NCI-H510A (cell line): ENCODE results near the gene HS3ST2.
A peak's percentile ranks its signal among the peaks of the same experiment; 100 is the strongest.
"Not testable (repeated sequence)": the region's sequence is repeated elsewhere in the genome, so short reads cannot be mapped to it uniquely, and the experiment has no call there.

Experiments used
- DNase-seq: peaks from one replicate; lab custom pipeline; 2025; lab: John Stamatoyannopoulos, UW

The HS3ST2 gene

DNA sequence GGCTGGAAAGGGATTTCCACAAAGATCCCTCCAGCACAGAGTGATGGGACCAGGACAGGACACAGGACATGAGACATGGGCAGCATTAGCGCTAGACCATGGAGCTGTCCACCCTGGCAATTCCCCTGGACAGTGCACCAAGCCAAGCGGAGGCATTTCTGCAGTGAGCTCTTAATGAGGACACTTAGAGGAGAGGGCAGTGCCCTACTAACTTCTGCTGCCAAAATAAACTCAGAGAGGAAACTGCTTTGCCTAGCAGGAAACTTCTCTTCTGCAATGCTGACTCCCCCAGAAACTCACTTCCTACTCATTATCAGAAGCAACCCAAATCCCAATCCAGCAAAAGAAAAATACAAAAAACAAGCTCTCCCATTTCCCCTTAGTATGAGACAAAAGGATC lies 119.2 kb downstream of the HS3ST2 start:
- no peak for DNase-seq

GRCh38 chr16:22934786-22935185 lies 120.8 kb downstream of the HS3ST2 start:
- DNase-seq, result no peak

- DNase-seq, result no peak
These were observed 123.2 kb downstream of the HS3ST2 start for GRCh38 chr16:22937169-22937568.

GRCh38 chr16:22938647-22939046 lies 124.7 kb downstream of the HS3ST2 start:
- DNase-seq, result no peak

- DNase-seq, result not testable (repeated sequence)
These were observed 125.9 kb downstream of the HS3ST2 start for GRCh38 chr16:22939744-22940363.

DNA sequence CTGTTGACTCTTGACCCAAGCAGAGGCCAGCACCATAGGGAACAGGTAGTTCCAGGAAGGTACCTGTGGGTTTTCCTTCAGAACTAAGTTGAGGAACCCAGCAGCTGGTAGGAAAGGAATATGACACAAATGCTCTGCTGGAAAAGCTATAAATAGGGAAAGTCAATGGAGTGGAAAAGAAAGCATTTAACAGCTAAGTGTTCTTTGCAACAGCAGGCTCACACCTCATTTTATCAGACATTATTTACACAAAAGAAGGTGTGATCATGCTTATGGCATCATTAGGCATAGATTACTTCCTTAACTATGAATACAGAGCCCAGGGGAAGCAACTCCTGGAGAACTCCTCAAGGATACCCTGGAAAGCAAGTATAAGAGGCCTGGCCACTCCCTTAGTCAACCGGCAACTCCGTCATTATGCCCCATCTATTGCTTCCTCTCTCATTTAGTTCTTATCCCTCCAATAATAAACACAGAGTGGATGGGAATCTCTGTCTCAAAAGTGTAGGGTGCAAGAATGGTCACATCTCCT lies 128.1 kb downstream of the HS3ST2 start:
- no peak for DNase-seq

DNA sequence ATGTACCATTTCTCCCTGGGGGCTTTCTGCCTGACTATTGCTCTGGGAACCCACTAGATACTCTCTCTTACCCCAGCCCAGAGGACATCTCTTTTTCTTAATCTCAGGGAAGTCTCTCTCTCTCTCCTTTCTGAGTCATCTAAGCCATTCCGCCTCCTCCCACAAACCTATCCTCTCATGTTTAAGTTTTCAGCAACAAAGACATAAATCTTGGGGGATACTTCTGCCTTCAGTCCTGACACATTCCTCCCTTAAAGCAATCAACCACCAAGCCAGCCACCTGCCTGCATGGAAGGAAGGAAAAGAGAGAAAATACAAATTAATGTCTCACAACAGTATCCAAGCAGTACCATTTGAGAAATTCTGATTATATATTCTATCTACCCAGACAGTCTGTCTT lies 128.8 kb downstream of the HS3ST2 start:
- no peak for DNase-seq

DNA sequence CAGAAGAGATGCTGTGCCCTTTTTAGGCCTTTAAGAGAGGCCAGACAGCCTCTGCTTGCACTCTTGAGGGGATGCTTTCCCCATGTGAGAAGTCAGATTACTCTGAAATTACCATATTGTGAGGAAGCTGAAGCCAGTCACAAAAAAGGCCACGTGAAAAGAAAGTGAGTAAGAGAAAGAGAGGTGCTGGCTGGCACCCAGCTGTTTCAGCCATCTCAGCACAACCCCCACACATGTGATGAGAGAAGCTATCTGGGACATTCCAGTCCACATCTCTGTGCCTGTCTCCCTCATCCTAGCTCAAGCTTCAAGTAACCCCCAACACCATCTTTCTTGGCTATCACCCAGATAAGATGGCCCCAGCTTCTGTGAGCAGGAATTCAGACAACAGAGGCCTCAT lies 131.4 kb downstream of the HS3ST2 start:
- no peak for DNase-seq

- DNase-seq, result no peak
These were observed 132.5 kb downstream of the HS3ST2 start for GRCh38 chr16:22946433-22946832.

DNA sequence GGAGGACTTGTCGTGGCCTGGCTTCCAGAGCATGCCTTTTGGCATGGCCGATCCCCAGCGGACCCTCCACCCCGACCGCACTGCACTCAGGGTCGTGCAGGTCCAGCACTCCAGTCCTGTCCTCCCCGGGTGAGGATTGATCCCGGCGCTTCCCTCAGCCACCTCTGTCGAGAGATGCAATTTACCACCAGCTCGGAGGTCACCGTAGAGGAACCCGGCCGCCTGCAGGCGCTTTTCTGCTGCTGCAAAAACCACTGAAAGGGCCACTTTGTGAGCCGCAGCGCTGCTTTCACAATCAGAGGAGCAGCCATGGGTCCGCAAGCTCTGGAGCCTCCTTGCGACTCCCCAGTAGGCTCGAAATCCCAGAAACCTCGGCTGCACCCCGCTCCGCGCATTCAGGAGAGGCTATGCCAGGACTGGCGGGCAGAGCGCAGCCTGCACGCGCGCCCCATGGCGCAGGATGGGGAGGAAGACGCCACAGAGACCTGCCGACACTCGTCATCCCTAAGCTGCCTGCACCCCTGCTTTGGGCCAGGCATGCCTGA lies 134.2 kb downstream of the HS3ST2 start:
- DNase-seq, result no peak

- DNase-seq, result peak; percentile 47
These were observed 134.8 kb downstream of the HS3ST2 start for GRCh38 chr16:22948603-22949368.

DNA sequence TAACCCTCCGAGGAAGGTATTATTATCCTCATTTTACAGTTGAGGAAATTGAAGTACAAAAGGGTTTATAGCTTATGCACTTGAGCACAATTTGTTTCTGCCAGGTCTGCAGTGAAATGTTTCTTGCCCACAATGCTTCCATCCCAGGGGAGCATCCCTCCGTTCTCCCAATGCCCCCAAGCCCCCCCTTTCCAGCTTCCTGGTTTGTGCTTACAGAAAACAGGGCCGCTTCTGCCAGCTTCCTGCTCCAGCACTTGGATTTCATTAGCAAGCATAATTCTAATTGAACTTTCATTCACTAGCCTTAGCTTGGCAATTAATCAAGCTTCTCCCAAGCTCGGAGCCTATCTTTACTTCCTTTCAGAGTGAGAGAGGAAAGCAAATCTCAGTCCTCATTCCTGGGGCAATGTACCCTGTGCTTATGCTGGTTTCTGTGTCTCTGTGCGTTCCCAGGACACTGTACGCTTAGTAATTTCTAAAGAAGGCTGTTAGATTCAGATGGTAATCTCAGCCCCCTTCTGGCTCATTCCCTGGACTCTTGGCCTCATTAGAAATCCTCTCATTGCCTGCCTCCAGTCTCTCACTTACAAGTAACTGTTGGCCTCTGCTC lies 141.6 kb downstream of the HS3ST2 start:
- DNase-seq, result no peak

- DNase-seq, result no peak
These were observed 147.2 kb downstream of the HS3ST2 start for GRCh38 chr16:22961206-22961605.

DNA sequence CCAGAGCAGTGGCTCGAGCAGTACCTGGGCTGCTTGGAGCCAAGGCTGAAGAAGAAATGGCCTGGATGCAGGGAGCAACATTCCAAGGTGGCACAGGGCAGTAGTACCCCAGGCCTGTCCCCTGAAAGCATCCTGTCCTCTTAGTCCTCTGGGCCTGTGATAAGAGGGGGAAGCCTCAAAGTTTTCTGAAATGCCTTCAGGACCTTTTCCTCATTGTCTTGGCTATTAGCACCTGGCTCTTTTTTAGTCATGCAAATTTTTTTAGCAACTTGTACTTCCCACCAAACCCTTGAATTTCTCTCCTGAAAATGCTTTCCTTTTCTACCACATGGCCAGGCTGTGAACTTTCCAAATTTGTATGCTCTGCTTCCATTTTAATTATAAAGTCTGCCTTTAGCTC lies 148.9 kb downstream of the HS3ST2 start:
- no peak for DNase-seq
